ENCODE measurements around the gene PRDM13.
"Not testable (repeated sequence)": the region's sequence is repeated elsewhere in the genome, so short reads cannot be mapped to it uniquely, and the experiment has no call there.

PRDM13 gene

GRCh38 chr6:99641270-99641669 lies 34.6 kb downstream of the PRDM13 start:
- no peak for DNase-seq

- no peak for DNase-seq
These were observed 39.4 kb downstream of the PRDM13 start for GRCh38 chr6:99645986-99646385.

GRCh38 chr6:99650091-99650571 lies 43.5 kb downstream of the PRDM13 start:
- not testable (repeated sequence) for DNase-seq

- no peak for DNase-seq
These were observed 53.6 kb downstream of the PRDM13 start for GRCh38 chr6:99660206-99660605.

- DNase-seq, result no peak
These were observed 55.2 kb downstream of the PRDM13 start for GRCh38 chr6:99661870-99662269.

GRCh38 chr6:99662616-99663015 lies 56.0 kb downstream of the PRDM13 start:
- DNase-seq, result no peak
